HG03432 (cell line): ENCODE data around the gene MAP6D1.

ENCODE experiments used
- ATAC-seq: cut with Tn5 transposase; IDR thresholded peaks from one replicate; pipeline ENCODE4 v1.9.1; 2021; ENCODE audit warnings: mild to moderate bottlenecking, moderate library complexity; ENCODE audit not compliant: unreplicated experiment

Gene MAP6D1

GRCh38 chr3:183824761-183825455 is 469 bp downstream of the MAP6D1 start:
- ATAC-seq = peak; percentile 33

- ATAC-seq = no peak
These were observed 1.4 kb downstream of the MAP6D1 start for GRCh38 chr3:183823963-183824362.

- no peak for ATAC-seq
These were observed 2.7 kb downstream of the MAP6D1 start for GRCh38 chr3:183822631-183823030.

GRCh38 chr3:183819831-183820230 is 5.5 kb downstream of the MAP6D1 start:
- no peak for ATAC-seq

DNA sequence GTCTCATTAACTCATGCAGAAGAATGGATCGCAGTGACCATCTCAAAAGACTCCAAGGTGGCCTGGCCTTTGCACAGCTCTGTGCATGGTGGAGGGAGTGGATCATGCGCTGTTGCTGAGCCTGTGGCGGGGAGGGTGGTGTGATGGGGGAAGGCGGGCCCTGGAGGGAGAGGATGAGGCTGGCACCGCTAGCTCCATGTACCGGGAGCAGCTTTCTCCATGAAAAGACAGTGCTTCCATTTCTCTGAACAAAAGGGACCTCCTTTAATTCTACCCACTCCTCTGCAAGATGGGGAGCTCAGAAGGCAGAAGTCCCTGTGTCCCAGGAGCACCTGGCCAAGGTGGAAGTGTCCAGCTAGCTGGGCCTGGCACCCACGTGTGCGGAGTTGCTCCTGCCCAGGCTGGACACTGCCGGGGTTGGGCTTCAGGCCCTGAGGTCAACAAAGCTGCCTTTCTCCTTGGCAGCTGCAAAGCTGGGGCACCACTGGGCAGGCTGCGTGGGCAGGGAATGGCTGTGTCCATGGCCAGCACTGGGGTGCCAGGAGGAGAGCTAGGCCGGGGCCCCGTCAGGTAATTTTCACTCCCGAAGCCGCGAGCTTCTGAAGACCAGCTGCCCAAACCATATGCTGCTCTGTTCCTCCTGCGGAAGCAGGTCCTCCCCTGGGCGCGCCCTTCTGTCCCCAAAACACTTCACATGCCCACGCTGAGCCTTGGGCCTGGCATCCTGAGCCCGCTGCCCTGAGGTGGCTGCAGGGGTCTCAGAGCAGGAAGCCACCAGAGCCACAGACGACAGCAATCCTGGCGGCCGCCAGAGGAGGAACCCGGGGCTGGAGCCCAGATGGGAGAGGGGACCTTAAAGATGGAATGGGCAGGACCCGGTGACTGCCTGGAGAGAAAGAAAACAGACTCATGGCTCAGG is 6.4 kb downstream of the MAP6D1 start:
- no peak for ATAC-seq

DNA sequence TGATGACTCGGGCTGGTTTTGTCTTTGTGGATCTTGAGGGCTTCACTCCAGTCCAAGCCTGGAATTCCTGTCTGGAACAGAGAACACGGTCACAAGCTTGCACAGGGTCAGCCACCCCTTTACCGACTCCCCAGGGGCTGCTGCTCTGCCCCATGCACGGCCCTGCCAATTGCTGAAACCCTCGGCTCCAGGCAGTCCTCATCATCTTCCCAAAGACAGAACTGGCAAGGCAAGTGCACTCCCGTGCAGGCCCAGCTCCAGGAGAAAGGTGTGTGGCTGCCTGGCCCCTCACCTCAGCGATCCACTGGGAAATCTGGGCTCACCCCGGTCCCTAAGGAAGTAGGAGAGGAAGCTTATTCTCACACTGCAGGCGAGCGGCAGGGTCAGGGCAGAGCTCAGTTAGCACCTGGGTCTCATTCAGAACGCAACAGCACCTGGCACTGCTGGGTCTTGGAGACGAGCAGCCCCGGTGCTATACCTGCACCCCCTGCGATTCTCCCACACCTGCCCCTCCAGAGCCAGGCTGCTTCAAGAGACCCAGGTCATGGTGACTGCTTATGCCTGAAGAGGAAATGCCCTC is 7.2 kb downstream of the MAP6D1 start:
- ATAC-seq = no peak

GRCh38 chr3:183817639-183818038 is 7.7 kb downstream of the MAP6D1 start:
- ATAC-seq = no peak

GRCh38 chr3:183816681-183817510 is 8.5 kb downstream of the MAP6D1 start:
- no peak for ATAC-seq

GRCh38 chr3:183815951-183816475 is 9.4 kb downstream of the MAP6D1 start:
- ATAC-seq = no peak

DNA sequence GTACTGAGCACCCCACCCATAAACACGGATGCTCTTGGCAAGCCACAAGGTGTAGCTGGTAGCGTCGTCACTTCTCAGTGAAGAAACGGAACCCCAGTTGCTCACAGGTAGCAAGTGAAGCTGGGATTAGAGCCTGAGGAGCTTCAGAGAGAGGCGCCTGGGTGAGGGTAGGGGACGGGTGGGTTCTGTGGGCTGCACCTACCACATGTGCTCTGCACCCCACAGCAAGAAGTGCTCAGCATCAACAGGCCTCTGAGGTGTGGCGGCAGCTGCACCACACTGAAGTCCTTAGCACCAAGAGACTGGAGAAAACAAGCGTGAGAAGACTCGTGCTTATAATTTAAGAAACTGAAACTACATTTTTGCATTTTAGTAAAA is 9.8 kb downstream of the MAP6D1 start:
- ATAC-seq = no peak

GRCh38 chr3:183814240-183814639 is 11.1 kb downstream of the MAP6D1 start:
- no peak for ATAC-seq

DNA sequence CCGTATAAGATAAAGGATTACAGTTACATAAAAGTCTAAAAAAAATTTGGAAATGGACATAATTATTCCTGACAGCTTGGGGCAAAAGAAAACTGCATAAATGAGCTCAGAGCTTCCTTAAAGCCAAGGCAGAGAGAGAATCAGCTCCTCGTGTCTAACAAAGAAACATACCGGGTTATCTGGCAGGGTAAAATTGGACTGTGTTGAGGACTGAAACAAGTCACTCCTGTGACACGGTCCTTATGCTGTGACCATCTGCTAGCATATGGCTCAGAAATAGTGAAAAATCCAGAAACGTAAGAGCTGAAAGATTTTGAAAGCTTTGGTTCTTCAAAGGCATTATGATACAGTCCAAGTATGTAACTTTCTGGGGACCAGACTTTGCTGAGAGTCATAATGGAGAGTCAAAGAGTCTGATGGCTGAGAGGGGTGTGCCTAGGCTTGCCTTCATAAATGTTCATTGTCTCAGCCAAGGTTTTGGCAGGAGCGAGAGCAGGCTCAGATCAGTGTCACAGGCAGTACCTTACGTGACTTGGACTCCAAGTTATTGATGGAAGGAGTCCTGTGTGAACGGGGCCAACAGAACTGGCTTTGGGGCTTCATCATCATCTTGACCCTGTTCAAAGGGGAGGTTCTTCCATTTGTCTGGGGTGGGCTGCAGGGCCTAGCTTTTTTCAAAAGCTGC is 12.5 kb downstream of the MAP6D1 start:
- ATAC-seq = no peak

DNA sequence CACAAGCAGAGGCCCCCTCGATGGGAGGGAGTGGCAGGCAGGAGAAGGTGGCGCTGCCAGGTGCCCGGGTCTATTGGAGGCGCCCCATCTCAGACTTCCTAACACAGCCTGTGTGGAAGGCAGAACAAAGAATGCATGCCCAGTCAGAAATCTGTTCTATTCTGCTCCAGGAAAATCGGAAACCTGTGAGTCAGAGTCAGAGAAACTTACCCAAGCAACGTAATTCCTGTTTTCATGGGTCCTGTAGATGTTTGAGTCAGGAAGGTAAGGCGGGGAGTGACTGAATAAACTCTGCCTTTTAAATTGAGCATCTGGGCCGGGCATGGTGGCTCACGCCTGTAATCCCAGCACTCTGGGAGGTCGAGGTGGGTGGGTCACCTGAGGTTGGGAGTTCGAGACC is 13.7 kb downstream of the MAP6D1 start:
- ATAC-seq = no peak

DNA sequence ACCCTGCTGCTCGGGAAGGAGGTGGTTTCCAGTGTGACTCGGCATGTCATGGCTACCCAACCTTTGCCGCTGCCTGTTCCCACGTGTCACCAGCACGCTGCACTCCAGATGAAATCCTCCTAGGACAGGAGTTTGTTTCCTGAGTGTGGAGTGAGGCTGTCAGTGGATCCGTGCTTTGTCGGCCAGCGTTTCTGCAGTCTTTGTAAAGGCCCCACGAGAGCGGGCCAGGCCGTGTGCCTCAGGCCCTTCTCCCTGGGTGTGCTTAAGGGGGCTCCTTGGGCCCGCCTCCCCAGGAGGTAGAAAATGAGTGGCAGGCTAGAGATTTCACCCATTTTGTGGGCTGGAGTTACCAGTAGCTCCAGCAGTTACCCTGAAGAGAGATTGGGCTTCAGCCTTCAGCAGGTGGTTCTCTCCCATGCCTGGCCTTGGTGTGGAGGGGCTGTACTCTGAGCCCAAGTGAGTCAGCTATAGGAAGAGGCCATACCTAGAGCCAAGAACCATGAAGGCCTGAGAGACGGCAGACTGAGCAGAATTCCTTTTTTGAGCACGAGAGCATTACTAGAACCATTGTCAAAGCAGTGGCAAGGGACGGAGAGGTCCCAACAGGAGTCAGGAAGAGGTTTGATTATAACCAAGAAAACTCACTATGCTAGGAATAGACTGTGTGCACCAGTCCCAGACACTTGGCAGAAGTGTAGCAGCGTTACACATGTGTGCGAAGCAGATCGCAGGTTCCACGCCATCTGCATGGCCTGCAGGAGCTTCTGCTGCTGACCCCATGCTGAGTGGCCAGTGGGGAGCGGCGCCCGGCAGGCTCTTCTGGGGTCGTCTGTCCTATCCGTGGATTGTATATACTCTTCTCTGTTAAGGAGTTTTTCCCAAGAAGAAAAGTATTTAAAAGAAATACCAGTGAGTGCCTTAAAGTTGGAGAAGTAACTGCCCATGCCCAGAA is 14.5 kb downstream of the MAP6D1 start:
- ATAC-seq = no peak

- no peak for ATAC-seq
These were observed 16.1 kb downstream of the MAP6D1 start for GRCh38 chr3:183809270-183809669.

DNA sequence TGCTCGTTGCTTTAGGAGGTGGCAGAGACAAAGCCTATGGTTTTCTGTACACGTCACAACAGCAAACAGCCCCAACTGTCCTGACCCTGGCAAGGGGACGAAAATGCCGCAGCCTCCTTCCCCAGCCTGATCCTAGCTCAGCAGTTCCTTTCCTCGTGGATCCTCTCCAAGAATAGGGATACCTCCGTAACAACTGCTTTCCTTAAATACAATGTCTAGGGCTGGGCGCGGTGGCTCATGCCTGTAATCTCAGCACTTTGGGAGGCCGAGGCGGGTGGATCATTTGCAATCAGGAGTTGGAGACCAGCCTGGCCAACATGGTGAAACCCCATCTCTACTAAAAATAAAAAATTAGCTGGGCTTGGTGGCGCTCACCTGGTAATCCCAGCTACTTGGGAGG is 17.0 kb downstream of the MAP6D1 start:
- ATAC-seq = no peak

- no peak for ATAC-seq
These were observed 17.5 kb downstream of the MAP6D1 start for GRCh38 chr3:183807881-183808280.

- no peak for ATAC-seq
These were observed 18.1 kb downstream of the MAP6D1 start for GRCh38 chr3:183807209-183807728.

GRCh38 chr3:183802989-183803388 is 22.4 kb downstream of the MAP6D1 start:
- no peak for ATAC-seq
